GM21825 (cell line): ENCODE data around the gene HMBS.
"Not testable (repeated sequence)": the region's sequence is repeated elsewhere in the genome, so short reads cannot be mapped to it uniquely, and the experiment has no call there.

Experiments
- ATAC-seq: cut with Tn5 transposase; IDR thresholded peaks from one replicate; pipeline ENCODE4 v1.9.1; 2021; ENCODE audit warnings: mild to moderate bottlenecking, moderate library complexity; ENCODE audit not compliant: unreplicated experiment

Gene HMBS

GRCh38 chr11:119118227-119118626 lies 33.5 kb downstream of the HMBS start:
- ATAC-seq = no peak

- ATAC-seq = no peak
Observed at GRCh38 chr11:119118946-119119345, 34.3 kb downstream of the HMBS start.

- no peak for ATAC-seq
Observed at GRCh38 chr11:119120639-119121007, 35.9 kb downstream of the HMBS start.

GRCh38 chr11:119121008-119121810 lies 36.5 kb downstream of the HMBS start, which contains the start of gene HINFP:
HINFP (plus strand) TSS chr11:119121580; CDS start chr11:119126945, 5,365 bp downstream.
- ATAC-seq = peak; percentile 96

- no peak for ATAC-seq
Observed at GRCh38 chr11:119121811-119122124, 37.1 kb downstream of the HMBS start.

GRCh38 chr11:119125821-119126220 lies 41.1 kb downstream of the HMBS start:
- ATAC-seq = no peak

- ATAC-seq = no peak
Observed at GRCh38 chr11:119126675-119127268, 42.1 kb downstream of the HMBS start.

- ATAC-seq = no peak
Observed at GRCh38 chr11:119130662-119131061, 46.0 kb downstream of the HMBS start.

- no peak for ATAC-seq
Observed at GRCh38 chr11:119134389-119134978, 49.8 kb downstream of the HMBS start.

GRCh38 chr11:119139276-119139675 lies 54.6 kb downstream of the HMBS start:
- ATAC-seq = not testable (repeated sequence)
